ENCODE data around the gene PLCG1. TPM values are rescaled to one million over a fixed set of nuclear protein-coding genes. Genes with fewer than 3 reads are reported as not detected.

The PLCG1 gene
- total and polyA plus RNA-seq, 9 of the 15 experiments (the other 6 are each of a cell fraction or from before 2014, with no cell fraction given) = 1.7 to 67.0 (median 34.8) TPM

DNA sequence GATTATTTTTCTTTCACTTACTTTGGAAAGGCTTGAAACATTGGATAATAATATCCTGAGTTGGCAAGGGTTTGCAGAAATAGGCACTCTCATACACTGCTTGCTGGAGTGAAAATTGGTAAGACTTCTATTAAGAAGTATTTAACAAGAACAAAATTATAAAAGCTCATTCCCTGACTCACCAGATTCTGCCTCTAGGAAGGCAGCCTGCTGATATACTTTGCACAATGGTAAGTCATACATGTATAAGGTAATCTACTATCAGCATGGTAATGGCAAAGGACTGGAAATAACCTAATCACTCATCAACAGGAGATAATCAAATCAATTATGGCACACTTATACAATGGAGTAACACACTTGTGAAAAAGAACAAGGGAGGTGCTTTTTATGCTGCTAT, 85.8 kb downstream of the PLCG1 start:
- BruUV-seq (replicated peaks) = no TSS peak
- H3K9me1 ChIP-seq (ENCODE audit: control insufficient read depth, insufficient read depth, low read length) = no peaks in the 10 kb centered on the region
- POLR2A ChIA-PET = interaction anchor here (1.1 to 1.9 kb wide), 2 partner anchors 9 to 16 kb away, joined by 4 to 5 read pairs; no protein-coding TSS in a partner anchor
- no peaks in the 10 kb centered on the region for H3K9me3 ChIP-seq (replicated peaks; ENCODE audit: control insufficient read depth, insufficient read depth, low read depth, low read length)
- DNase-seq (ENCODE audit: extremely low read depth in 1 of 4, low spot score in 3 of 4) = no peak
- no peak overlapping the region for H3K4me3 ChIP-seq
- no peaks in the 10 kb centered on the region for H3K27me3 ChIP-seq (ENCODE audit: control insufficient read depth in 2 of 2, insufficient read depth in 2 of 2, low read length in 2 of 2)
- in situ Hi-C loops (cut with MboI) = no loop called here
- no peaks in the 10 kb centered on the region for H3K79me2 ChIP-seq (ENCODE audit: control insufficient read depth, insufficient read depth, low read length)
- ATAC-seq = no peak
- CTCF ChIA-PET (ENCODE audit: low intra/inter-chr PET ratio) = no interaction called here
- H3K4me1 ChIP-seq (replicated peaks in 1 of 2; ENCODE audit: control insufficient read depth in 2 of 2, insufficient read depth in 2 of 2, low read length in 2 of 2) = no peaks in the 10 kb centered on the region
- intact Hi-C loops (cut with micrococcal nuclease) = no loop called here
- H4K20me1 ChIP-seq (replicated peaks; ENCODE audit: control insufficient read depth, insufficient read depth, low read length) = no peaks in the 10 kb centered on the region
- H3K36me3 ChIP-seq (ENCODE audit: control insufficient read depth, insufficient read depth, low read length) = no peaks in the 10 kb centered on the region
- H2AFZ ChIP-seq (ENCODE audit: low read depth, low read length) = no peak overlapping the region
- FAIRE-seq = no peak
- no peak overlapping the region for H3K9ac ChIP-seq (ENCODE audit: insufficient read depth in 1 of 2, low read depth in 2 of 2, low read length in 2 of 2)
- H3K27ac ChIP-seq (ENCODE audit: extremely low read depth, low read depth, low read length) = no peak overlapping the region
- H3K4me2 ChIP-seq (ENCODE audit: insufficient read depth, low read length) = no peak overlapping the region
- no peak for TF ChIP-seq TCF7L2 (IDR thresholded peaks at IDR 0.05; ENCODE audit: low read depth, low read length)
- no peak for TF ChIP-seq MEF2D (tag; conservative IDR thresholded peaks at IDR 0.05; ENCODE audit: low read depth)
- no peak for TF ChIP-seq ATF1 (CRISPR knock-in tag; IDR thresholded peaks at IDR 0.05)
- TF ChIP-seq ATF1 (tag; IDR thresholded peaks at IDR 0.05) = no peak

- in situ Hi-C loops (cut with MboI) = no loop called here
- DNase-seq (ENCODE audit: extremely low read depth in 1 of 4, low spot score in 3 of 4) (no peak), FAIRE-seq (no peak), ATAC-seq (no peak)
- no peaks in the 10 kb centered on the region for H3K9me1 ChIP-seq (ENCODE audit: control insufficient read depth, insufficient read depth, low read length)
- H3K79me2 ChIP-seq (ENCODE audit: control insufficient read depth, insufficient read depth, low read length) = no peaks in the 10 kb centered on the region
- no peaks in the 10 kb centered on the region for H3K27me3 ChIP-seq (ENCODE audit: control insufficient read depth in 2 of 2, insufficient read depth in 2 of 2, low read length in 2 of 2)
- ChIA-PET CTCF (ENCODE audit: low intra/inter-chr PET ratio) (no interaction called here), POLR2A (interaction anchor here (0.6 to 1.9 kb wide), 6 partner anchors 8 to 258 kb away, joined by 3 to 5 read pairs (median 4); no protein-coding TSS in a partner anchor)
- no TSS peak for BruUV-seq (replicated peaks)
- H3K36me3 ChIP-seq (ENCODE audit: control insufficient read depth, insufficient read depth, low read length) = no peaks in the 10 kb centered on the region
- no peak overlapping the region for H3K27ac ChIP-seq (ENCODE audit: extremely low read depth, low read depth, low read length)
- no peaks in the 10 kb centered on the region for H4K20me1 ChIP-seq (replicated peaks; ENCODE audit: control insufficient read depth, insufficient read depth, low read length)
- WGBS (ENCODE audit: insufficient coverage, low coverage, missing lambda C conversion rate) = 65% methylated on average over 1 of the region's 1 CpG
- no peaks in the 10 kb centered on the region for H3K9me3 ChIP-seq (replicated peaks; ENCODE audit: control insufficient read depth, insufficient read depth, low read depth, low read length)
- H3K4me3 ChIP-seq = no peak overlapping the region
- intact Hi-C loops (cut with micrococcal nuclease) = no loop called here
- H3K4me1 ChIP-seq (replicated peaks in 1 of 2; ENCODE audit: control insufficient read depth in 2 of 2, insufficient read depth in 2 of 2, low read length in 2 of 2) = no peaks in the 10 kb centered on the region
- no peak overlapping the region for H3K4me2 ChIP-seq (ENCODE audit: insufficient read depth, low read length)
- TF ChIP-seq ZNF280B (CRISPR knock-in tag; IDR thresholded peaks at IDR 0.05) (no peak), MEIS2 (IDR thresholded peaks at IDR 0.05; ENCODE audit: partially characterized antibody) (peak; percentile 15)
- no peak overlapping the region for H3K9ac ChIP-seq (ENCODE audit: insufficient read depth in 1 of 2, low read depth in 2 of 2, low read length in 2 of 2)
- H2AFZ ChIP-seq (ENCODE audit: low read depth, low read length) = no peak overlapping the region
Observed at GRCh38 chr20:41224281-41224680, 86.9 kb downstream of the PLCG1 start.
